ENCODE measurements around the gene CALU.

The CALU gene

DNA sequence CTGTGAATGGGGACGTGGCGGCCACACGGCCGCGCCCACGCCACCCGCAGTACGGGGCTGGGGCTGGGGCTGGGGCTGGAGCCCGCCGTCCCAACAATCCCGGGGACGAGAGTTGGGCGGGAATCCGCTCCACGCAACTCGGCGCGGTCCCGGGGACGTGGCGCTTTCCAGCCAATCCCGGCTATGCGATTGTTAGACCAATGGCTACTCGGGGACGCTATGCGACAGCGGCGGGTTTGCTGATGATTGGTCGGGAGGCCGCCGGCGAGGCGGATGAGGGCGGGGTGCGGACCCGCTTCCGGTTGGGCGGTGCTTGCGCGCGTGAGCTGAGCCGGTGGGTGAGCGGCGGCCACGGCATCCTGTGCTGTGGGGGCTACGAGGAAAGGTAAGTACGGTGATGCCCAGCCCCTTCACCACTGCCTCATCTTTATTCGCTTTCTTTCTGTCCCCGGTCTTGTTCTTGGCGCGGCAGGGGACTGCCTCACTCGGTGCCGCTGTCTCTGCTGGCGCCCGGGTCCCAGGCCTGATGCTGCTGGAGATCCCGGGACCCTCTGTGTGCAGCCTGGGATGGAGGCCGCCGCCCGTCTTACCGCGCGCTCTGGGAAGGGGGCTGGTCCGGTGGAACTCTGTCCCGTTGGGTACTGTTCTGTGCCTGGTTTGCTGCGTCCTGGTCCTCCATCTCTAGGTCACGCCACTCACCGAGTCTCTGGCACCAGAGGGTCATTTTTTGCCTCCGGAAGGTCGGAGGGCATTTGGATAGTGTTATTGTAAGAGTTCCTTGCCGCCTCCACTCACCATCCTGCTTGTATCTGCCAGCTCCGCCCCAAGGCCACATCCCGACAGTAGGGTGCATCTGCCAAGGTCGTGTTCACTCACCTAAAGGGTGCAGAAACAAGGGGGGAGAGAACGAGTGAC, at the start of gene CALU:
CALU (plus strand) TSS at position 312 of the 915 bp plus-strand sequence. CDS start 9,225 bp downstream, outside the sequence.
- peak; percentile 85 to 88 for DNase-seq (ENCODE audit: low read depth in 1 of 2, low spot score in 1 of 2)

DNA sequence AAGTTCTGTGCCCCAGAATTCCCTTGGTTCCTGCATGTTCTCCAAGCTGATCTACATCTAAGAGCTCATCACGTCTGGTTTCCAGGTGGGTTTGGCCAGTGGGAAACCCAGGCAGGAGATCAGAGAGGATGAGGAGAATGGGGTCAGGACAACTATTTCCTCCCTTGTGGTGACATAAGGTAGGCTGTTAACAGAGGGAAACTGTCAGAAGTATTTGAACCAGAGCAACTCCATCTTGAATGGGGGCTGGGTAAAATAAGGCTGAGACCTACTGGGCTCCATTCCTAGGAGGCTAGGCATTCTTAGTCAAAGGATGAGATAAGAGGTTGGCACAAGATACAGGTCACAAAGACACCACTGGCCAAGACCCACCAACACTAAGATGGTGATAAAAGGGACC, 47.9 kb upstream of the CALU start:
- no peak for DNase-seq (ENCODE audit: low read depth in 1 of 2, low spot score in 1 of 2)

DNA sequence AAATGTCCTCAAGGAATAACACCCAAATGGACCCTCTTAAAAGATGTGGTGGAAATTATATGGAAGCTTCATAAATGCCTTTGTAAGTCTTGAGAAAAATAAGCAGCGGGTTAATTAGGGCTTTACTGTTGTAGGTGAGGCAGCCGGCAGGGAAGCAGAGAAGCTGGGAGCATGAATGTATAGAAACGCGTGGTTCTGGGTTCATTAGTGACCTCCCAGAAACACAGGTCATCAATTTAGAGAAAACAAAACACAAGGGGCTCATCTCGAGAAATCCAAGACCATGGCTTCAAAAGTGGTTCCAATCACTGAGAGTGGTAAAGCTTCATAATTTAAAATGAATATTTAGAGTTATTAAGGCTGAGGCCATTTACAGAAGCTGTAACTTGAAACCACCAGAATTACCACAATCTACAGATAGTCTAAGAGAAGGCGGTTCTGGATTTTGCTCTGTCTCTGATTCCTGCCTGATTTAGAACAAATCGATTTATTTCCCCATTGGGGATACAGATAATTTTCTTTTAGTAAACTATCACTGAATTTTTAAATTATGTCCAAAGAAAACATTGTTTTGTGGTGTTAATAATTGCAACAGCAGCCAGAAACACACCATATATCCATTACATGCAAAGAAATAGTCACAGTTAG, 46.4 kb upstream of the CALU start:
- no peak for DNase-seq (ENCODE audit: low read depth in 1 of 2, low spot score in 1 of 2)

DNA sequence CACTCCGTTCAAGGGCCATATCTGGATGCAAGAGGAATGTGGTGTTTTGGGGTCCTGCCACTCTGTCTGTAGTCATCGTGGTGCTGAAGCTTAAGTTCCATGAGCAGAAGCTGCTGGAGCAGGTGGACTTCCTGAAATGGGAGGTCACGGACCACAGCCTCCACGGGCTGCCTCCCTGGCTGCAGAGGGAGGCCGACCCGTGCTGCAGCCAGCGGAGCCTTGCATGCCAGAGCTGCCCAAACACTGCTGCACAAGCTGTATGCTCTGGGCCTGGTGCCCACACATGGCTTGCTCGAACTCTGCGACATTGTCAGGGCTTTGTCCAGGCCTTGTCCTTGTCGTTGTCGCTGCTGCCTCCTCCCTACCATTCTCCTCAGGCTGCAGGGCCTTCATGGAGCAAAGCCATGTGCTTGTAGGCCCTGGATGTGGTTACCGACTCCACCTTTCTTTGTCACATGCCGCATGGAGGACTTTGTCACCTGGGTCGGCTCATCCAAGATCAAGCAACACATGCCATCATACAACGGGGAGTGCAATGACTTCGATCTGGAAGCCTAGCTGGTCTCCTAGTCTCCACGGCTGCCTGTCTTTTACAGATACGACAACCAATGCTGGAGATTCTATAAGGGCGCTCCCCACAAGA, 45.7 kb upstream of the CALU start:
- no peak for DNase-seq (ENCODE audit: low read depth in 1 of 2, low spot score in 1 of 2)

DNA sequence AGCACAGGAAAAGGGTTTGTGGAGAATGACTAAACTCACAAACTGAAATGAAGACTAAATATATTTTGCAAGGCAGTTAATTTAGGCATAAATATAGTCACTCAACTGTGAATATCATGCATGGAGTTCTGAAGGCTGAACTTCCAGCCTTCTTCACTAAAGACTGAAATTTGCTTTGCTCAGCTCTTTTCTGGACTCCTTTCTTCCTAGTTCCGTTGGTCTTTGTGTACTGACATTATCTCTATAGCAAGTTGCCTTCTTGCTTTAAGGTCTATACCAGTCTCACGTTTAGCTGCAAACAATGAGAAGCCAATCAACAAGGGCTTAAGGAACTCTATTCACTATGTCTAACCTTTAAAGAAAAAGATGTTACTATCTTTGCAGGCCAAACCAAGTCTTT, 44.4 kb upstream of the CALU start:
- no peak for DNase-seq (ENCODE audit: low read depth in 1 of 2, low spot score in 1 of 2)

DNA sequence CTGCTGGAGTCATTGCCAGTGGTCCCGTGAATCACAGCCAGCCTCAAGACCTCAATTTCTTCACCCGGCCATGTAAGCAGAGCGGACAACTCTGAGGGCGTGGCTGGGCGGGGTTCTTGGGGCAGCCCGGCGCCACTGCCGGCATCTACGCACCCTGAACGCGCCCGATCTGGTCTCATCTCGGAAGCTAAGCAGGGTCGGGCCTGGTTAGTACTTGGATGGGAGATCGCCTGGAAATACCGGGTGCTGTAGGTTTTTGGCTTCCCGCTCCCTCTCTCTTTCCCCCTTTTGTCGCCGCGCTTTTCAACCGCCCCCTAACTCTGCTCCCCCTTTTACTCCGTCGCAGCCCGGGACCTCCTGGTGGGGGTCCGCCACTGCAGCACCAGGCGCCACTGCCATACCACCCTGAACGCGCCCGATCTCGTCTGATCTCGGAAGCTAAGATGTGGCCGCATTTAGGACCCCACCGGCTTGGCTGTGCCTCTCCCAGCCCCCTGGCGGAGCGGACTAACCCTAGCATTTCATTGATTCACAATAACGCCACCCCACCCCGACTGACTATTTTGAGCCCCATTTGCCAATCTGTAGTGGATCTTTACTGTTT, 41.8 kb upstream of the CALU start:
- peak in 1 of 2 donors; percentile 37 for DNase-seq (ENCODE audit: low read depth in 1 of 2, low spot score in 1 of 2)

DNA sequence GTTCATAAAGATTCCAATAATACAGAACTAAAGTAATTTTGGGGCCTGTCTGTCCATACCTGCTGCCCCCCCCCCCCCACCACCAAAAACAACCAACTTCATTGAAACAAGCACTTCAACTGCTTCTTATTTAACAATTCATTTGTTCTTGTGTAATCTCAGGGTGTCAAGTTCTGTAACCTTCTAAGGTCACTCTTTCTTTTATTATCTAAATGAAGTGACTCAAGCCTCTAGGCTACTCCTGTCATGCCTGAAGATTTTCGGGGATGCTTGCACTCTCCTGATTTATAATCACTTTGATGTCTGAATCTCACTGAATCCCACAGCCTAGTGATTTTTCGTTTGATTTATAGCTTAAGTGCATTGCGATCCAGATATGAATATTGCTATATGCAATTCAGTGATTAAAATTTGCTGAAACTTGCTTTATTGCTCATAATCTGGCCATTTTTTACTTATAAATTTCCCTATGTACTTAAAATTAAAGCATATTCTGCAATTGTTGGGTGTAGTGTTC, 39.9 kb upstream of the CALU start:
- no peak for DNase-seq (ENCODE audit: low read depth in 1 of 2, low spot score in 1 of 2)

DNA sequence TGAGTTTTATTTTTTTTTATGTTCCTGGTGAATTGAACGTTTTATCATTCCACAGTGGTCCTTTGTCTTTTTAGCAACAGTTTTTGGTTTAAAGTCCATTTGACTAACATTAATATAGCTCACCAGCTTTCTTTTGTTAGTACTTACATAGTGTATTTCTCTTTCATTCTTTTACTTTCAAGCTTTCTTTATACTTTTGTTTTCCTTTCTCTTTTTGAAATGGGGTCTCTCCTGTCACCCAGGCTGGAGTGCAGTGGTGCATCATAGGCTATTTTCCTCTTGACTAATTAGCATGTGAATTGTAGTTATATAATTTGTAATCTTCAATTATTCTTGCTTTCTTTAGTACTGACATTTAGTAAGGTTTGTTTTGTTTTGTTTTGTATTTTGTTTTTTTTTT, 39.3 kb upstream of the CALU start:
- DNase-seq (ENCODE audit: low read depth in 1 of 2, low spot score in 1 of 2) = no peak

DNA sequence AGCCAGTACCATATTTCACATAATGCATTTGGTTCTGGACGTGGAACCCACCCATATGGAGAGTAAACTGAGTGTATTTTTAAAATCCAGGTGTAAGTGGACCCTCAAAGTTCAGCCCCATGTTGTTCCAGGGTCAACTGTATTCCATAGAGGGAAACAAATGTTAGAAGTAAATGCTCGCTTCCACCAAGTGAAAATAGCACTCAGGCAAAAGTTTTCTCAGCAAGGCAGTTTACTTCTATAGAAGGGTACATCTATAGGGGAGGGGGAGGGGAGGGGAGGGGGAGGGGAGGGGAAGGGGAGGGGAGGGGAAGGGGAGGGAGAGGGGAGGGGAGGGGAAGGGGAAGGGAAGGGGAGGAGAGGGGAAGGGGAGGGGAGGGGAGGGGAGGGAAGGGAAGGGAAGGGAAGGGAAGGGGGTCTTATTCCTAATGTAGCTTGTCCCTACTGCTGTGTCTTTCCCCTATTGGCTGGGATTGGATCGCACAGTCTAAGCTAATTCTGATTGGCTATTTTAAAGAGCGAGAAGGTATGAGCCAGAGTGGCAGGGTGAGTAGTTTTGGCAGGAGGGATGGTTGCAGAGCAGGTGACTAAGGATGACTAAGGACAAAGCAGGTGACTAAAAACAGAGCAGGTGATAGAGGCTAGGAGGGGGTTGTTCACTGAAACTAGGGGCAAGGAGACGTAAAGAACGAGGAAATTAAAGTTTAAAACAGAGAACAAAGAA, 37.9 kb upstream of the CALU start:
- DNase-seq (ENCODE audit: low read depth in 1 of 2, low spot score in 1 of 2) = no peak

DNA sequence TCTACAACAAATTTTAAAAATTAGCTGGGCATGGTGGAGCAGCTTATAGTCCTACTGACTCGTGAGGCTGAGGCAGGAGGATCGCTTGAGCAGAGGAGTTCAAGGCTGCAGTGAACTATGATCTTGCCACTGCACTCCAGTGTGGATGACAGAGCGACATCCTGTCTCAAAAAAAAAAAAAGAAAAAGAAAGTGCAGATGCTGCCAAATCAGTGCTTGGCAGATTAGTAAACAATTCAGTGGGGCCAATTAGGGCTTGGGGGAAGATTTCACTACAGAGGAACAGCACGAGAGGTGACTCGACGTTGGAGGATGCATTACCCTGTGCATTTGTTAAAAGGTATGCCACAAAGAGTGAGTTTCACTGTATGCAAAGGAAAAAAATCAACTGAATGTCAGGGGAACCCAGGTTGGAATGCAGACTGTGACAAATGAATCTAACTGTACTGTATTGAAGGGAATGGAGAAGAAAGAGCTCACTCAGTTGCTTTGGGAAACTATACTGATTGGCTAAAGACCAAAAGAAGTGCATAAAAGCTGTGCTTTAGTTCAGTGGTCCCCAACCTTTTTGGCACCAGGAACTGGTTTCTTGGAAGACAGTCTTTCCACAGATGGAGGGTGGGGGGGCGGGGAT, 35.4 kb upstream of the CALU start:
- no peak for DNase-seq (ENCODE audit: low read depth in 1 of 2, low spot score in 1 of 2)

DNA sequence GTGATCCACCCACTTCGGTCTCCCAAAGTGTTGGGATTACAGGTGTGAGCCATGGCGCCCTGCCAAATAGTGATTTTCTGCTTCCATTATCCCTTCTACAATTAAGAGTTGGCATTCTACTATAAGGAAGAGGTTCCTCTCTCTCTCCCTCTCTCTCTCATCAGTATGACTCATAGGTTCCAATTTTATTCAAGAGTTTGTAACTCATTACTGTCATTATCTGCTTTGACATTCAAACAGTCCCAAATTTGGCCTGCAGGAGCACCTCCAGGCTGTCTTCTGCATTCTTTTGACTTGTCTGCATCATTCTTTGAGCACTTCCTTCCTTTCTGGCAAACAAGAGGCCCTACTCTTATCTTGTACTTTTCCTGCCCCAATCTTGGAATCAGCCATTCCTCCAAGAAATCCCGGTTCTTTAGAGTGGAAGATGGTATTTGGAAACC, 33.2 kb upstream of the CALU start:
- no peak for DNase-seq (ENCODE audit: low read depth in 1 of 2, low spot score in 1 of 2)

DNA sequence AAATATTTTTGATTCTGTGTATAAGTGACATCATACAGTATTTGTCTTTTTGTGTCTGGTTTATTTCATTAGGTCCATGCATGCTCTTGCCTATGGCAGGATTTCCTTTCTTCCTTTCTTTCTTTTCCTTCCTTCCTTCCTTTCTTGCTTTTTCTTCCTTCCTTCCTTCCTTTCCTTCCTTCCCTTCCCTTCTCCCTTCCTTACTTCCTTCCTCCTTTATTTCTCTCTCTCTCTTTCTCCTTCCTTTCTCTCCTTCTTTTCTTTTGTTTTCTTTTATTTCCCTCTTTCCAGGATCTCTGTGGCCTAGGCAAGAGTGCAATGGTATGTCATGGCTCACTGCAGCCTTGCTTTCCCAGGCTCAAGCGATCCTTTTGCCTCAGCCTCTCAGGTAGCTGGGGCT, 31.4 kb upstream of the CALU start:
- no peak for DNase-seq (ENCODE audit: low read depth in 1 of 2, low spot score in 1 of 2)

DNA sequence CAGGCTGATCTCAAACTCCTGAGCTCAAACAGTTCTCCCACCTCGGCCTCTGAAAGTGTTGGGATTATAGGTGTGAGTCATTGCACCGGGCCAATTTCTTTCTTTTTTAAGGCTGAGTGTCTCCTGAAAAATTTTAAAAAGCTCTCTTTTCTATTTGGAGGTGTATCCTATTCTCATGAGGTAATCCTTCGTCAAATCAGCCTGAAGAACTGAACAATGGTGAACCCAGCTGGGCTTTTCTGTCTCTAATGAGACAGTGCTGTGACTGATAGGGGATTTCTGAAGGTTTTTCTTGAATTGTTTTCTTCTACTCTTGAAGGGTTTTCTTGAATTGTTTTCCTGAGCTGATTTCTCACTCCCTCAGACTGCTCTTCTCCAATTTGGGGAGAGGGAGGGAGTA, 30.9 kb upstream of the CALU start:
- DNase-seq (ENCODE audit: low read depth in 1 of 2, low spot score in 1 of 2) = no peak

DNA sequence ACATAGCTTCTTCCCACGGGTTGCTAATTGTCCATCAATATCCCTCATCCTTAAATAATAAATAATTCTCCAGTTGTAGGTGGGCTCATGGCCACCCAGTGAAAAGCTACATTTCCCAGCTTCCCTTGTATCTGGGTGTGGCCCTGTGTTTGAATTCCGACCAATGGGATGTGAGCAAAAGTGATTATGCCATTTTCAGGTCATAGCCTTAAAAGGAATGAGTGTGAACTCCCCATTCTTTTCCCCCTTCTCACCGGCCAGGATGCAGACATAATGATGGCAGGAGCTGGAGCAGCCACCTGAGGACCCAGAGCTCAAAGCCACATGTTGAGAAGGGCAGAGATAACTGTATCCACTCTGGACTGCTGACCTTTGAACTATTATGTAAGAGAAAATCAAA, 30.3 kb upstream of the CALU start:
- no peak for DNase-seq (ENCODE audit: low read depth in 1 of 2, low spot score in 1 of 2)

DNA sequence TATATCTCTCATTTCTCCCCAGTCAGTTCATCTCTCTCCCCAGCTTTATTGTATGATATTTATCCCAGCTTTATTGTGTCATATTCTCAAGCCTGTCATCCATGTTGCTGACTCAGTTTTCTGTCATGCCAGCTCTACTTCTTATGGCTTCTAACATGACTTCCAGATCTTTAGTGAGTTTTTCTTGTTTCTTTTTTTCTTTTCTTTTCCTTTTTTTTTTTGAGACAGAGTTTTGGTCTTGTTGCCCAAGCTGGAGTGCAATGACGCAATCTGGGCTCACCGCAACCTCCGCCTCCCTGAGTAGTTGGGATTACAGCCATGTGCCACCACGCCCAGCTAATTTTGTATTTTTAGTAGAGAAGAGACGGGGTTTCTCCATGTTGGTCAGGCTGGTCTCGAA, 28.7 kb upstream of the CALU start:
- no peak for DNase-seq (ENCODE audit: low read depth in 1 of 2, low spot score in 1 of 2)

DNA sequence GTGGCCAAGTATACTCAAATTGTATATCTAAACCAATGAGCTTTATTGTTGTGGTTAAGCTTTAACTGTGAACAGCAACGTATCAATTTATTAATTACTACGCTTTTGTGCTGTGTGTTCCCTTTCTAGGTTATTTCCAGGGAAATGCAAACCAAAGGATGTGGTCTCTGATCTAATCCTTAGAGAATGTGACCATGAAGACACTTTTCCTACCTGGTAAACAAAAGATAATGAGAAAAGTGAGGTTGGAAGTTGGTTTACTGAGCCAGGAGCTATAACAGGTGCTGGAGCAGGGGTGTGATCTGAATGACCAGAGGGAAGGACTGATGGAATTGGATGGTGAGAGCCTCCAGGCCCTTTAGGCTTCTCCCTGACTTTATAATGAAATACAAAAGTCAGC, 25.4 kb upstream of the CALU start:
- no peak for DNase-seq (ENCODE audit: low read depth in 1 of 2, low spot score in 1 of 2)

DNA sequence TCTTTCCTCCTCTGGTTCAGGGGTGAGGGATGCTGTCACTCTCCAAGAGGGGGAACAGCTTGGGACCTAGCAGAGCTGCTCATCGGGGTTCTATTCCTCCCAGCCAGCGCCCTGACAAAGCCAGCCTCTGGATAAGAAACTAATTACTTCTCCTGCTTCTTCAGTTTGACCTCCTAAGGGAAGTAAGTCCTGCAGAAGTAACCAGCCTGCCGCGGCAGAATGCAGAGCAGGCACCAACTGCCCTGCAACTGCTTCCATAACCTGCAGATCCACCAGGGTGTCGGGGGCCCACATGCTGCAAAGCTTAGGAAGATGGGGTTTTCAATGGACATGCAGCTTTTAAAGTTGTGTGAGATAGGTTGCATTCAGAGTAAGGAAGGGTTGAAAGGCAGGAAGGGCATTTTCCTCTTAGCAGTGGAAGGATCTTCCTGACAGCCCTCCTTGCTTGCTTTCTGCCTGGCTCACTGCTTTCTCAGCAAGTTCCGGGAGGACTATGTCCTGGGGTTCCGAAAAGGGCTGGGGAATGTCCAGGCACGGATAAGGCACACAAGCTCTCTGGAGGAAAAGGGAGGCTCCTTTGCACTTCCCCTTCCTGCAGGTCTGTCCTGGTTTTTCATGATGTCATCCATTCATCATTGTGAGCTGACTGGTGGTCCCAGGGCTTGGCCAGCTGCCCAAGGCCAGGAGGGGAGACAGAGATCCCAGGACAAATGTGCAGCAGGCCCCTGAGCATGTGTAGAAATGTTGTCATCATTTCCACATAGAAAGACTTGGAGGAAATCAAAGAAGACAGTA, 24.3 kb upstream of the CALU start:
- DNase-seq (ENCODE audit: low read depth in 1 of 2, low spot score in 1 of 2) = no peak

DNA sequence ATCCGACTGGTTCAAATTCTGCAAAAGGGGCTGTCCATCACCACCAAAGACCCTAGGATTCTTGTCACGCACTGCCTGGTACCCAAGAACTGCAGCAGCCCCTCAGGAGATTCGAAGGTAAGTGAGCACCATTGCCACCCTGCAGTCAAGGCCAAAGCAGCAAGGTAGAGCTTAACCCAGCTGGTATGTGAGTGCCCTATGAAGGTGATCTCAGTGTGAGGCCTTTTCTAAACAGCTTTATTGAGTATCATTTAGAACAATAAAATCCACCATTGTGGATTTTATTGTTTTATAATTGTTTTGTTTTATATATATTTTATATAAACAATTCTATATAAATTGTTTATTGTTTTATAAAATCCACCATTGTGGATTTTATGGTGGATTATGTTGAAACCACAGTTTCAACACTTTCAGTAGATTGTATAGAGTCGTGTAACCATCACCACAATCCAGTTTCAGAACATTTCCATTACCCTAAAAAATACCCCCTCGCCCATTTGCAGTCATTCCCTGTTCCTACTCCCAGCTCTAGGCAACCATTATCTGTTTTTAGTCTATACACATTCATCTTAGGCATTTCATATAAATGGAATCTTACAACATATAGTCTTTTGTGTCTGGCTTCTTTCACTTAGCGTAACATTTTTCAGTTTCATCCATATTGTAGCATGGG, 20.1 kb upstream of the CALU start:
- DNase-seq (ENCODE audit: low read depth in 1 of 2, low spot score in 1 of 2) = no peak

DNA sequence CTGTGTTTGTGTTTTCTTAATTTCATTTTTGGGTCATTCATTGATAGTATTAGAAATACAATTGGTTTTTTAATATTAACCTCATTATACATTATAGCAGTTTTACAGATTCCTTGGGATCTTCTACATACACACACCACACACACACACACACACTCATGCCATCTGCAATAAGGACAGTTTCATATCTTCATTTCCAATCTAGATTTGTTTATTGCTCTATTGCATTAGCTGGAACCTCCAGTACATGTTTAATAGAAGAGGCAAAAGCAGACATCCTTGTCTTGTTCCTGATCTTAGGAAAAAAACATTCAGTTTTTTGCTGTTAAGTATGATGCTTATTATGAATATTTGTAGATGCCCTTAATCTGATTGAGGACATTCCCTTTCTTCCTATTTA, 17.8 kb upstream of the CALU start:
- DNase-seq (ENCODE audit: low read depth in 1 of 2, low spot score in 1 of 2) = no peak
